Activated effector memory CD4-positive, alpha-beta T cell treated with Interleukin-2 at 50 U/mL for 16 hours (primary cell): ENCODE data around the gene HADHB.
"Not testable (repeated sequence)": the region's sequence is repeated elsewhere in the genome, so short reads cannot be mapped to it uniquely, and the experiment has no call there.

Experiments used
- DNase-seq: peaks from one replicate; pipeline ENCODE4 v3.0.0-alpha.2; 2020

The HADHB gene

DNA sequence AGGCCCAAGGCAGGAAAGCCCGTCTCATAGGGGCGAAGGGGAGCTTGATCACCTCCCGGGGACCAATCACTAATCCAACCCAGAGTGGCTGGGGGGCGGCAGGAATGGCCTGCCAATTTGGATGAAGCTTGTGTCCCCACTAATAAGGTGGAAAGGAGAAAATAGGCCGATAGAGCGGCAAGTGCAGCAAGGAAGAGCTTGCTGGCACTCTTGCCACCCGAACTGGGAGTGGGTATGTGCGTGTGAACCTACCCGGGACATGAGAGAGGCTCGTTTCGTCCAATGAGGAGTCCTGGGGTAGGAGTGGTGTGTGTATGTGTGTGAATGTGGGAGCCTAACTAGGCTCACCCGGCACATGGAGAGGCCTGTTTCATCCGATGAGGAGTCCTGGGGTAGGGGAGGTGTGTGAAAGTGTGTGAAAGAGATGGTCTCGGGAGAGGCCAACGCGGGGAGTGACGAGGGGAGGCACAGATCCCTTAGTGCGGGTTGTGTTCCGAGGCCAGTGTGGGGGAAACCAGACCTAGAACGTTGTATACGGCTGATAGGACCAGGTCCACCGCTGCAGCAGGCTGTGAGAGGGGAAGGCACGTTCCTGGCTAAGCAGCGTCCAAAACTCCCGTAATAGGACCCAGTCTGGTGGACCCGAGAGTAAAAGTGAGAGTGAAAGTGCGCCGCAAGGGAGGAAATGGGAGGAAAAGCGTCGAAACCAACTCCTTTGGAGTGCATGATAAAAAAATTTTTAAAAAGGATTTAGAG, 54.1 kb downstream of the HADHB start:
- DNase-seq: peak; percentile 25

DNA sequence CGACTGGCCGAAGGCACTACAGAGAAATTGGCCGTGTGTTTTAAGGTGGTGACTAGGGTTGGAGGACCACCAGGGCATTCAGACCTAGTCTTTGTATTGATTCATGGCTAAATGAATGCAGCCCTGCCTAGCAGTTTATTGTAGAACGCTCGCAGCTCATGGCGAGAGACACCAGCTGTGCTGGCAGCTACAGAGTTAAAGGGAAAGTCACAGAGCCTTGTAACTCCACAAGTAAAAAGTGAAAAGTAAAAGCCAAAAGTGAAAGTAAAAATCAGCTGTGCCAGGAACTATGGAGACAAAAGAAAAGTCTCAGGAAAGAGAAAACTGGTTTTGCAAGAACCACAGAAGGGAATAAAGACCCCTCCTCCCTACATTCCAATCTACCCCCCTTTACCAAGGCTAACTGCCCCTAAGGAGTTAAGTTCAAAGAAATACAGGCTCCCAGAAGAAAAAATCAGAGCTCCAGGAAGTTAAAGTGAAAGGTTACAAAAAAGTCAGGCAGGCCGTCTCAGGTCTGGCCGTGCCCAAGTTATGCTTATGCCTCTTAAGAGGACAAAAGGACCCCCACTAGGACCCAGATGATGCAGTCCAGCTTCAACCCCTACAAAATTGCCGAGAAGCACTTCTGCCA, 54.8 kb downstream of the HADHB start:
- DNase-seq: peak; percentile 5

DNA sequence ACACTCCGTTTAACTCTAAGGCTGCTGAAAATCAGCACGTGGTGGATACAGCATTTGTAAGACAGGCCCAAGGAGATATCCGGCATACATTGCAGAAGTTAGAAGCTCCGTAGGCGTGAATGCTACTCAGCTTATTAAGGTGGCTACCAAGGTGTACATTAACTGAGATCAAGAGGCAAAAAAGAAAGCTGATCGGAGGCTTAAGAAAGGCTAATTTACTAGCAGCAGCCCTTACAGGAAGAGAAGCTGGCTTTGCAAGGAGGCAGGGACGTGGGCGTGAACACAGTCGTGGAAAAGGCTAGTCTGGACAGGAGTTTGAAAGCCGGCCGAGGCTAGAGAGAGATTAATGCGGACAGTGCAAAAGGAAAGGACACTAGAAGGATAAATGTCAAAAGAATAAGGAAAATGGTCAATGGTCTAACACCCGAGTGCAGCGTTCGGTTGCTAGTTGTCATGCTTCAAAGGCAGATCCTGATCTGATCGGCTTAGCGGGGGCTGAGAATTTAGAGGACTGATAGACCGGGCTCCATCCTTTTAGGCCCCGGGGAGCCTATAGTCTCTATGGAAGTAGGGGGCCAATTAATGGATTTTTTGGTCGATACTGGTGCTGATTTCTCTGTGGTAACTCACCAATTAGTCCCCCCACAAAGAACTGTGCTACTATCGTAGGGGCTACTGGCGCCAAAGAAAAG, 55.6 kb downstream of the HADHB start:
- no peak for DNase-seq

DNA sequence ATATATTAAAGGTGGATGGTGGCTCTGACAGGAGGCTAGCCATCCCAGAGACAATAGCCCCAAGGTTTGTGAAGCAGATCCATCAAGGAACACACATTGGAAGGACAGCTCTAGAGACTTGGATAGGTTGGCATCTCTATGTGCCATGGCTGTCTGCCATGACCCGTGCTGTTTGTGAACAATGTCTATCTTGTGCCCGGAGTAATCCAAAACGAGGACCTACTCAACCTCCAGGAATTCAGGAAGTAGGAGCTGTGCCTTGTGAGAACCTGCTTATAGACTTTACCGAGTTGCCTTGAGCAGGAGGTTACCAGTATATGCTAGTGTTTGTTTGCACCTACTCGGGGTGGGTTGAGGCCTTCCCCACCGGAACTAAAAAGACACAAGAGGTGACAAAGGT, 58.1 kb downstream of the HADHB start:
- no peak for DNase-seq

DNA sequence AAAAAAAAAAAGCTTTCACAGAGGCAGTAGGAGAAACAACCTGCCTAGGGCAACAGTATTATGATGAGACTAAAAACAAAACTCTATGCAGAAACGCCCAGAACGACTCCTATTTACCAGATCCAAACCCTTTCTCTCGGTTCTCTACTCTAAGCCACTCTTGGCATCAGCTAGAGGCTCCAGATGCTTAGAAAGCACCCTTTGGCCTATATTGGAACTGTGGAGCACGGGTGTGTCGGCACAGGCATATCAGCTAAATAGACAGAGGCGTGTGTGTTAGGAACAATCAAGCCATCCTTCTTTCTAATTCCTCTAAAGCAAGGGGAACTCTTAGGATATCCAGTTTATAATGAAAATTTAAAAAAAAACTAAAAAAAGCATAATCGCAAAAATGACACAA, 60.4 kb downstream of the HADHB start:
- DNase-seq: not testable (repeated sequence)

DNA sequence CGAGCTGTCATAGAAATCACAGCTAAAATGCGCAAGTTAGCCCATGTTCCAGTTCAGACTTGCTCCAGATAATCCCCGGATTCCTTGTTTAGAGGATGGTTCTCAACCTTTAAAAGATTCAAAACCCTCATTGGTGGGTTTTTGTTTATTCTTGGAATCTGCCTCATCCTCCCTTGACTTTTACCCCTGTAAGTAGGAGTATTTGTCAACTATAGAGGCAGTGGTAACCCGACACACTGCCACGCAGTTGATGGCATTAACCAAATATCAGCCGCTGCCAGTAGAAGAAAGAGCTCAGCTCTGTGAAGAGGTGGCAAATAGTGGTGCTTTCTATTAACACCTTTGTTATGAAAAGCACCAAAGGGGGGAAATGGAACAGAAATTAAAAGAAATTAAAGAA, 60.8 kb downstream of the HADHB start:
- DNase-seq: no peak

DNA sequence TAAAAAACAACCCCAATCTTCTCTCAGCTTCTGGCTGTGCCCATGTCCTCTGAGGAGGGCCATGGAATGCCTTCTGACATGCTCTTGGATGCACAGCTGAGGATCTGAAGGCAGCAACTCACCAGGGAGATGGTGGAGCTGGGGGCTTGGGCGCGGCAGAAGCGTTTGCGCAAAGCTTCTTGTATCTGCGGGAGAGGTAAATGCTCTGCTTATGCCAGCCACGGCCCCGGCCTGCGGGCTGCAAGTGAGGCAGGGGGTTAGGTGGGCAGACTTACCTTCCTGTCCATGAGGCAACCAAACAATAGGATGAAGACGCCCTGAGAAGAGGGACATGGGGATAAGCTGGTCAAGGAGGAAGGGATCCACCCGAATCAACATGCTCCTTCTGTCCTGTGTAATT, 65.2 kb downstream of the HADHB start:
- no peak for DNase-seq

DNA sequence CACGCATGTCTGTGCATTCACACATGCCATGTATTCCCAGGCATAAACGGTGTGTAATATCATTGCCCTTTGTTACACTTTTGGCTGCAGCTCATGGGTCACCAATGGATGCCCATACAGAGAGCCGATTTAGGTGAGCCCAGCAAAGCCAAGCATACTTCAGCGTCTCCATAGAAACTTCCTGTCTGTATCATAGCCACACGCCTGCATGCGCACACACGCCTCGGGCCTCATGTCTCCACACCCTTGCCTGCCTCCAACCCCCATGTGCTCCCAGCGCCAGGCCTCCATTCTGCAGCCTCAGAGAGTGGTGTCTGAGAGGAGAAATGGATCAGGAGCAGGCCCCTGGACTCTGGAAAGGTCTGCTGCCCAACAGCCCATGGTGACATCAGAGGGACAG, 67.7 kb downstream of the HADHB start:
- no peak for DNase-seq

DNA sequence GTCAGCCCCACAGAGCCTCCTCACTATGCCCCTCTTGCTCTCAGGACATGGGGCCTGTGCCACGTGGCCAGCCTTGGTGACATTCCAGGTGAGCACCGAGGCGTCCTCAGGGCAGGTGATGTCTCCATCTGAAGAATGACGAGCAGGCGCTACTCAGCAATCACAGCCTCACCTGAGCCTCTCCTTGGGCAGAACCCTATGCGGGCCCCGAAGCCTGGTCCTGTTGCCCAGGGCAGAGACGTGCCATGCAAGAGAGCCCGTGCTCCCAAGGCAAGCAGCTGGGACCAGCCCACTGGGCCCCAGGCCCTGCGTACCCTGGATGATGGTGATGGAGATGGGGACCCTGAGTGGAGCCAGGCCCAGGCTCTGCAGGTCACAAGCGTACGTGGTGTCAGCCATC, 68.7 kb downstream of the HADHB start:
- DNase-seq: no peak

DNA sequence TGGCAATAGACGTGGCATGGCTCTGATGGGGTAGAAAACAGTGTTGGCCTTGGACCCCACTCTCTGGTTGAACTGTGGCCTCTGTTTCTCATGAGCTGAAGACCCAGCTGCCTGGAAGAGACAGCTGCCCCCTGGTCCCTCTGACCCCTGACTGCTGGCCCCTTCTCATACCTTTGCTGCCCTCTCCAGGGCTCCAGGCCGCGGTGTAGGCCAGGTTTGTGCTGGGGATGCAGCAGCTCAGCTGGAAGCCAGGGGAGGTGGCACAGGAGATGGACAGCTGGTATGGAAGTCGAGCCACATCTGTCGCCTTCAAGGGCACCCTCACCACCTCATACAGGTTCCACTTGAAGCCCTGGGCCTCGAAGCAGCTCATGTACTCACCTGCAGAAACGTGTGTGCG, 69.5 kb downstream of the HADHB start:
- DNase-seq: no peak

DNA sequence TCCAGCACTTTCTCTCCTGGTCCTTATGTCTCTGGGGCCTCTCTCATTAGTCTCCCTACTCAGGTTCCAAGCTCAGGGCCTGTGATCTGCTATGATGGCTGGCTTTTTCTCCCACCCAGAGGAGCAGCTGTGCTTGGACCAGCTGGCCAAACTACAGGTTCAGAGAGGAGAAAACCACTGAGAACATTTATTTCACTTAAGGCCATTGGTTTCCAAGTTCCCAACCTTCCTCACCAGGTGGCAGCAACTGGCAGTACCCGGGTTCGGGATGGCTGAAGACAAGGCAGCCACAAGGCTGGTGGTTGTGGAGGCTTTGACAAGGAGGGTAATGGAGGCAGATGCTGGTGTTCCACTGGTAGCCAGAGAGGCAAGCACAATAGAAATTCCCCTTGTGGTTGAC, 71.3 kb downstream of the HADHB start:
- DNase-seq: no peak

DNA sequence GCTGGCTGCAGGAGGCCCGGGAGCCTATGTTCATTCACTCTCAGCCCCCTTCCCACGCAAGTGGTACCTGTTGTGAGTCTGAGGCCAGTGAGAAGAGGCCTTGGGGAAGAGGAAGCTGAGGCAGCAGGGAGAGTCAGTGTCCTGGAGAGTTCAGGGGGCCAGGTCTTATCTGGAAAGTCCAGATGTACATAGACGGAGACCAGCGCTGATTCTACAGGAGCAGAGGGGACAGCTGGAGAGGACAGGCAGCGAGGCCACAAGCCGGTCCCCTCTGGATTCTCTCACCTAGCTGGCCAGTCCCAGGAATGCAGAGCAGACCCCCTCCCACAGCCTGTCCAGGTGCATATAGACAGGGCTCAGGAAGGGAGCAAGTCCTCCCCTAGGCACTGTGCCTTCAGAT, 72.1 kb downstream of the HADHB start:
- no peak for DNase-seq

DNA sequence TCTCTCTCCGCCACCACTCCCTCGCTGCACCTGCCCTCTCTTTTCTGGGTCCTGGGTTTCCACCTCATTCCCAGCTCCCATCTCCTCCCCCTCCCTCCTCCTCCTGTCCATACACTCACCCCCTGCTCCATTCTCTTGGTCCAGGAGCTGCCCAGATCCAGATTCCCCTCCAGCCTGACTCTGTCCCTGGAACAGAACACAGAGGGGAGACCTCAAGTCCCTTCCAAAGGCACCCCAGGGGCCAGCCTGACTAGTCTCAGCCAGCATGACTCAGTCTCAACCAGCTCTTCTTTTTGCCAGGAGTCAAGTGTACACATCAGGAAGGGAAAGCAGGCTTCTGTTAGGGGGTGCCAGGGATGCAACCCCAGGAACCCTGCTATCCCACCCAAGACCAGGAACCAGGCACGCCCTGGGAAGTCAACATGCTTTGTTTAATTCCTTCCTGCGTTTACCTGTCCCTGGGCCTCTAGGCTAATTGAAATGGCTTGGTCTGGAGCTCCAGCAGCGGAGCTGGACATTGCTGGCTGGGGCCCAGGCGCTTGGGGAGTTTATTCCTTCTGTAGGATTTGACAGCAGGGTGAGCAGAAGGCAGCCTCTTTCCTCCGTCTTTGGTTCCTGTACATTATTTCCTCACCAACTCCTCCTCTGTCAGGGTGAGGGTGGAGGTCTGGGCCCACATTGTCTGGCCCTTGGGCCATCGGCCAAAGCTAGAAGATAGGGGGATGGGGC, 72.8 kb downstream of the HADHB start:
- no peak for DNase-seq

DNA sequence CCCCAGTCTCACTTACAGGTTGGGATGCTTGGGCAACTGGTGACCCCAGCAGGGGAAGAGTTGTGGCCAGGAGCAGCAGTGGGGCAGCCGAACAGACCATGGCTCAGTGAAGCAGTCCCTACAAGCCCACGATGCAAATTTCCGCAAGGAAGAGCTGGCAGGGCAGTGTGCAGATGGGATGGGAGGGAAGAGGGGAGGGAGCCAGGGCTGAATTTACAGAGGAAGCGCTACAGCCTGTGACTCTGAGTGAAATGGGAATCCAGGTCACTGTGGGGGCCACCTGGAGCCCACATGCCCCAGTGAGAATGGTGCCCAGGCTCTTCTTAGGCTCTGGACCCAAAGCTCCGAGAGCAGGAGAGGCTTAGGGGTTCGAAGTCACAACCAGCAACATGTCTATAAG, 74.2 kb downstream of the HADHB start:
- no peak for DNase-seq

DNA sequence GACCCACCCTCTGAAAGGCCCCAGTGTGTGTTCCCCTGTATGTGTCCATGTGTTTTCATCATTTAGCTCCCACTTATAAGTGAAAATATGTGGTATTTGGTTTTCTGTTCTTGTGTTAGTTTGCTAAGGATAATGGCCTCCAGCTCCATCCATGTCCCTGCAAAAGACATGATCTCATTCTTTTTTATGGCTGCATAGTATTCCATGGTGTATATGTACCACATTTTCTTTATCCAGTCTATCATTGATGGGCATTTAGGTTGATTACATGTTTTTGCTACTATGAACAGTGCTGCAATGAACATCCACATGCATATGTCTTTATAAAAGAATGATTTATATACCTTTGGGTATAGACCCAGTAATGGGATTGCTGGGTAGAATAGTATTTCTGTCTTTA, 79.7 kb downstream of the HADHB start:
- DNase-seq: not testable (repeated sequence)

DNA sequence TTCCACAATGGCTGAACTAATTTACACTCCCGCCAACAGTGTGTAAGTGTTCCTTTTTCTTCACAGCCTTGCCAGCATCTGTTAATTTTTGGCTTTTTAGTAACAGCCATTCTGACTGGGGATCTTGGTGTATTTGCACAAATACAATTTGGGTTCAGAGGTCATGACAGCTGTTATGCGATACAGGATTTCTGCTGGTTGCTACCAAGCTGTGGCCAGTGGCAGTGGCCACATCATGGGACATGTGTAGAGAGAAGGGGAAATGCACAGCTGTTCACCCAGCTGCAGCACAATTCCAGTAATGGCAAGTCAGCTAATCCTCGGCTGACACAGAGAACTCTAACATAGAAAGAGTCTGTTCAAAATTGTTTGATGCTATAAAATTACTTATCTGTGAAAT, 80.2 kb downstream of the HADHB start:
- no peak for DNase-seq

DNA sequence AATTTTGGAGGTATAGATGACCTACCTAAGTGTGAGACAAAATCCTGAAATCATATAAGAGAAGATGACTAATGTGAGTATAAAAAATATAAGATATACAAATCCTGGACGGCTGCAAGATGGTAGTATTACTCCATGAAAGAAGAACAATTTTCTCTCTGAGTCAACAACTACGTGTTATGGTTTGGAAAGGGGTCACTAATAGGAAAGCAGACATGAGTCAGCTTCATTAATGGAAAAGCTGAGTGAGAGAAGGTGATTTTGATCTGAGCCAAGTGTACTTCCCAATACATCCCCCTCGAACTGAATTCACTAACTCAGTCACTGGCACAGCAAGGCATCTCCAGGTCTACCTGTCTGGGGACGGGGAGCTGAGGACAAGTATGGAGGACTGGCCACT, 81.1 kb downstream of the HADHB start:
- DNase-seq: no peak

DNA sequence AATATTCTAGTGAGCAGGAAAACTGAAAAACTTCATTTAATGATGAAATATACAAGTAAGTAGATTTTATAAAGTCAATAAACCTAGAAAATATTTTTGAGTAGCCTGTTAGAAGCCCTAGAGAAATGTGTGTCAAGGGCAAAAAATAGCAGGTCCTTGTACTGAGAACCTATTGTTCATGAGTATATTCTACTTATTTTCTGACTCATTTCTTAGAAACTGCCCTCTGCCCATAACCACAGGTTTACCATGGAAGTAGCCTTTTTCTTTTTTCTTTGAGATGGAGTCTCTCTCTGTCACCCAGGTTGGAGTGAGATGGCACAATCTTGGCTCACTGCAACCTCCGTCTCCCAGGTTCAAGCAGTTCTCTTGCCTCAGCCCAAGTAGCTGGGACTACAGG, 81.8 kb downstream of the HADHB start:
- no peak for DNase-seq

DNA sequence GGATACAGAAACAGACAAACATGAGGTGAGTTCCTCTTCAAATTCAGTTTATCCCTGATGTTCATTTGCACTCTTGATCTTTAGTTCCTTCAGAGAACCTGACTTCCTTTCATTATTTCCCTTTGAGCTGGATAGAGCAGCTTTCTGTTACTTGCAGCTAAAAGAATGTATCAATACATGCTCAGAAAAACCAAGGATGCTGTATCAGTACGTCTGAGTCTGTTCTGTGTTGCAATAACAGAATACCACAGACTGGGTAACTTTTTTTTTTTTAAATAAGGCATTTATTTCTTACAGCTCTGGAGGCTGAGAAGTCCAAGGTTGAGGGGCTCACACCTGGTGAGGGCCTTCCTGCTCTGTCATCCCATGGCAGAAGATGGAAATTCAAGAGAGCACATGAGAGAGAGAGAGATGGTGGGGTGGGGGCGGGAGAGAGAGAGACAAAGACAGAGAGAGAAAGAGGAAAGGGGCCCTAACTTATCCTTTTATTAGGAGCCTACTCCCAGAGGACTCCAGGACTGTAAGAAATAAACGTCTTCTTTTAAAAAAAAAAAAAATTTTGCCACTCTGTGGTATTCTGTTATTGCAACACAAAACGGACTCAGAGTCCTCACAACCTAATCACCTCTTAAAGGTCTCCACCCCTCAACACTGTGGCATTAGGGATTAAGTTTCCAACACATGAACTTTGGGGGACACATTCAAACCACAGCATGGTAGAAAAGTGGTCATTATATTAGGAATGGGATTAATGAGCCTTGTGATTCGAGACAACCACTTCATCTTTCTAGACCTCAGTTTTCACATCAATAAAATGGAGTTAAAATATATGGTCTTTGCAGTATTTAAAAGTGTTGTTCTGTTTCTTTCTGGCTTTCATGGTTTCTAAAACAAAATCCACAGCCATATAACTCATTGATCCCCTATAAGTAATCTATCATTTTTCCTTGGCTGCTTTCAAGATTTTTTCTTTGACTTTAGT, 82.8 kb downstream of the HADHB start:
- DNase-seq: no peak

DNA sequence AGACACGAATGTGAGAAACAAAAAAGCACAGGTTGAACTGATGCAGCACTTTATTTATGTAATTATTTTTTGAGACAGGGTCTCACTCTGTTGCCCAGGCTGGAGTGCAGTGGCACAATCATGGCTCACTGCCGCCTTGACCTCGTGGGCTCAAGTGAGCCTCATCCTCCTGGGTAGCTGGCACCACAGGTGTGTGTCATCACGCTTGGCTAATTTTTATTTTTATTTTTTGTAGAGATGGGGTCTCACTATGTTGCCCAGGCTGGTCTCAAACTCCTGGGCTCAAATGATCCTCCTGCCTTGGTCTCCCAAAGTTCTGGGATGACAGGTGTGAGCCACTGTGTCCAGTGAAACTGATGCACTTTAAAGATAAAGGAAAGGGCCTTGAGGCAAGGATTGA, 84.3 kb downstream of the HADHB start:
- DNase-seq: not testable (repeated sequence)

DNA sequence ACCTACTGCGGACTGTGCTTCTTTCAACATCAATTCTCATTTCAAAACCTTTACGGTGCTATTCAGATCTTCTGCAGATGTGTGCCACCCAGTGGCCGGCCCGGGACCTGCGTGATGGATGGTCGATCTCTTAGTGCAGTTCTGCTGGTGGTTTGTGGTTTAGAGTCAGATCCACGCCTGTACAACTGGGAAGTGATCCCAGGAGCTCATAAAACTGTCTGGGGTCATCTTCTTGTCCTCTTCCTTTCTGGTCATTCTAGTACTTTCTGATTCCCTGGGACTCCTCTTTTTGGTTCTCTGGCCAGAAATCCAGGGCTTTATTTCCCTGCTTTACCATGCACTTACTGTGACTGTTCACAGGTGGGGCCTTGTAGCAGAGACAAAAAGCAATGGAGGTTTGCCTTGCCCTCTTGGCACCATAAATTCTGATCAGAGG, 85.4 kb downstream of the HADHB start:
- peak; percentile 71 for DNase-seq

DNA sequence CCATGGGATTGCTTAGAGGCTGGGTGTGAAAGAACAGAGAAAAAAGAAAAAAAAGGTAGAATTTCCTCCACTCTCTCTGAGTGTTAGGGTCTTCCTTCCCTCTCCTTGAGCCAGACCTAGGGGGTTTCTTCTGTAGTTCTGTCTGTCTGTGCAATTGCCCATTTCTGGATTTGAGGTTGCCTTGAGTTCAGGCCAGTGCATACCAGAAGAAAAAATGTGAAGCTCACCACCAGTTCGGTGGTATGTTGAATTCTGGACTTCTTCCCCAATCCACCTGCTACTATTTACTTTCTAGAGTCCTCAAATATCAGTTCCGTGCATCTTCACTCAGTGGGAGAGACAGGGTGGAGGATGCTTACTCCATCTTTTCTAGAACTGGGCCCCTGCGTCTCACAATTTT, 85.9 kb downstream of the HADHB start:
- no peak for DNase-seq
